ENCODE measurements around the gene TK1. TPM values are rescaled to one million over a fixed set of nuclear protein-coding genes. Genes with fewer than 3 reads are reported as not detected.
A peak's percentile ranks its signal among the peaks of the same experiment; 100 is the strongest.

Gene TK1
- total RNA-seq, 1 donor from 2014 or later: 3.6 TPM

DNA sequence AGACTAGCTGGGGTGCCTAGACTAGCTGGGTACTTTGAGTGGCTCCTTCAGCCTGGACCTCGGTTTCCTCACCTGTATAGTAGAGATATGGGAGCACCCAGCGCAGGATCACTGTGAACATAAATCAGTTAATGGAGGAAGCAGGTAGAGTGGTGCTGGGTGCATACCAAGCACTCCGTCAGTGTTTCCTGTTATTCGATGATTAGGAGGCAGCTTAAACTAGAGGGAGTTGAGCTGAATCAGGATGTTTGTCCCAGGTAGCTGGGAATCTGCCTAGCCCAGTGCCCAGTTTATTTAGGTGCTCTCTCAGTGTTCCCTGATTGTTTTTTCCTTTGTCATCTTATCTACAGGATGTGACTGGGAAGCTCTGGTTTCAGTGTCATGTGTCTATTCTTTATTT, 36.2 kb upstream of the TK1 start:
- DNase-seq (ENCODE audit: low read depth): no peak

DNA sequence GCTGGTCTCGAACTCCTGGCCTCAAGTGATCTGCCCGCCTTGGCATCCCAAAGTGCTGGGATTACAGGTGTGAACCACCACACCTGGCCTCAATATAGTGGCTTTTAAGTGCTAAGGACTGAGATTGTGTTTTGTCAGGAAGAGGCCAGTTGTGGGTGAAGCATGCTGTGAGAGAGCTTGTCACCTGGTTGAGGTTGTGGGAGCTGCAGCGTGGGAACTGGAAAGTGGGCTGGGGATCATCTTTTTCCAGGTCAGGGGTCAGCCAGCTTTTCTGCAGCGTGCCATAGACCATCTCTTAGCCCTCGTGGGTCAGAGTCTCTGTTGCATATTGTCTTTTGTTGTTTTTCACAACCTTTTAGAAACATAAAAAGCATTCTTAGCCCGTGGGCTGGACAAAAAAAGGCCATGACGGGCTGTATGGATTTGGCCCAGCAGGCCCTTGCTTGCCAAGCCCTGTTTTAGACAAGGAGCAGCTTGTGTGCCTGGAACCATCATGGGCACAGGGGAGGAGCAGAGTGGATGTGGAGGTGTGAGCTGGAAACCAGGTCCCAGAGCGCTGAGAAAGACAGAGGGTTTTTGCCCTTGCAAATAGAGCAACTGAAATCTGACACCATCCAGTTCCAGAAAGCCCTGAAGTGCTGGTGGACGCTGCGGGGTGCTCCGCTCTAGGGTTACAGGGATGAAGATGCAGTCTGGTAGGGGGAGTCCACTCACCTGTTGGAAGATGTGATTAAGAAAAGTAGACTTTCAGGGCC, 32.7 kb upstream of the TK1 start:
- no peak for DNase-seq (ENCODE audit: low read depth)

DNA sequence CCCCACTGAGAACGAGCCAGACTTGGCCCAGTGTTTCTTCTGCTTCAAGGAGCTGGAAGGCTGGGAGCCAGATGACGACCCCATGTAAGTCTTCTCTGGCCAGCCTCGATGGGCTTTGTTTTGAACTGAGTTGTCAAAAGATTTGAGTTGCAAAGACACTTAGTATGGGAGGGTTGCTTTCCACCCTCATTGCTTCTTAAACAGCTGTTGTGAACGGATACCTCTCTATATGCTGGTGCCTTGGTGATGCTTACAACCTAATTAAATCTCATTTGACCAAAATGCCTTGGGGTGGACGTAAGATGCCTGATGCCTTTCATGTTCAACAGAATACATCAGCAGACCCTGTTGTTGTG, 27.8 kb upstream of the TK1 start:
- DNase-seq (ENCODE audit: low read depth): no peak

DNA sequence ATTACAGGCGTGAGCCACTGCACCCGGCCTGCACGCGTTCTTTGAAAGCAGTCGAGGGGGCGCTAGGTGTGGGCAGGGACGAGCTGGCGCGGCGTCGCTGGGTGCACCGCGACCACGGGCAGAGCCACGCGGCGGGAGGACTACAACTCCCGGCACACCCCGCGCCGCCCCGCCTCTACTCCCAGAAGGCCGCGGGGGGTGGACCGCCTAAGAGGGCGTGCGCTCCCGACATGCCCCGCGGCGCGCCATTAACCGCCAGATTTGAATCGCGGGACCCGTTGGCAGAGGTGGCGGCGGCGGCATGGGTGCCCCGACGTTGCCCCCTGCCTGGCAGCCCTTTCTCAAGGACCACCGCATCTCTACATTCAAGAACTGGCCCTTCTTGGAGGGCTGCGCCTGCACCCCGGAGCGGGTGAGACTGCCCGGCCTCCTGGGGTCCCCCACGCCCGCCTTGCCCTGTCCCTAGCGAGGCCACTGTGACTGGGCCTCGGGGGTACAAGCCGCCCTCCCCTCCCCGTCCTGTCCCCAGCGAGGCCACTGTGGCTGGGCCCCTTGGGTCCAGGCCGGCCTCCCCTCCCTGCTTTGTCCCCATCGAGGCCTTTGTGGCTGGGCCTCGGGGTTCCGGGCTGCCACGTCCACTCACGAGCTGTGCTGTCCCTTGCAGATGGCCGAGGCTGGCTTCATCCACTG, 27.3 kb upstream of the TK1 start, which contains the start of gene BIRC5:
BIRC5 (plus strand) TSS at position 238 of the 690 bp plus-strand sequence; CDS start at position 302, 64 bp downstream.
- DNase-seq (ENCODE audit: low read depth): peak; percentile 87

DNA sequence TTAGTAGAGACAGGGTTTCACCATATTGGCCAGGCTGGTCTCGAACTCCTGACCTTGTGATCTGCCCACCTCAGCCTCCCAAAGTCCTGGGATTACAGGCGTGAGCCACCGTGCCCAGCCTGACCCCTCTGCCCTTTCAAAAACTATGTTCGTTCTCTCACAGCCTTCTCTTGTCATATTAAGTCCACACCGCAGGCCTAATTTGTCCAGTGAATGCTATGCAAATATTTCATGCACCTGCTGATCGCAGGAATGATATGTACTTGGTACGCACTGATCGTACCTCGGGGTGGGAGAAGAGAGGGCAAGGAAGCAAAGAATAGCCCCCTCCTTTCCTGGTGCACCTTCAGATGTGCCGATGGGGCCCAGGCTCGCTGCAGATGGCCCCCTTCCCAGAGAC, 24.2 kb upstream of the TK1 start:
- DNase-seq (ENCODE audit: low read depth): no peak

DNA sequence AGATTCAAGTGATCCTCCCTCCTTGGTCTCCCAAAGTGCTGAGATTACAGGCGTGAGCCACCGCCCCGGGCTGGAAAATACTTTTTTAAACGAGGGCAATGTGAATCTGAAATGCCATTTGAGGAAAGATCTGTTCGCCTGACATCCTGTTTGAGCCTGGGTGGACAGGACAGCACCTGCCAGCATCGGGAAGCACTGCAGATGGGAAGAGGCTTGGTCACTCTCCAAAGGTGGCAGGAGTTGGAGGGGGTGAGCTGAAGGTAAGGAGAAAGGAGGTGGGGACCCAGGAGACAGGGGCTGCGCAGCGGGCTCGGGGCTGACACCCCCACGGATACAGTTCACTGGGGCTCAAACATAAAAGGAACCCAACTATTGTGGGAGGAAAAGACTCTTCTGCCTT, 23.3 kb upstream of the TK1 start:
- DNase-seq (ENCODE audit: low read depth): no peak

DNA sequence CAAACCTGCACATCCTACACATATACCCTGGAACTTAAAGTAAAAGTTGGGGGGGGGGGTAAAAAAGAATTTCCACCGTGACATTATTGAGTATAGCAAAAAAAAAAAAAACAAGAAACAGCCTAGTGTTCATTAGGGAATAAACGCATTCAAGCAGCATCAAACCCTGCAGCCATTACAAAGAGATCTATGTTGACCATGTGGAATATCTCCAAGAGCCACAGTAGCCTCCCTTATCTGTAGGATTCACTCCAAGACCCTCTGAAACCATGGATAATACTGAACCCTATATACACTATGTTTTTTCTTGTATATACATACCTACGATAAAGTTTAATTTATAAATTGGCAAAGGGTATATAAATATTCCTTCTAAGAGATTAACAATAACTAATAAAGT, 21.6 kb upstream of the TK1 start:
- no peak for DNase-seq (ENCODE audit: low read depth)

DNA sequence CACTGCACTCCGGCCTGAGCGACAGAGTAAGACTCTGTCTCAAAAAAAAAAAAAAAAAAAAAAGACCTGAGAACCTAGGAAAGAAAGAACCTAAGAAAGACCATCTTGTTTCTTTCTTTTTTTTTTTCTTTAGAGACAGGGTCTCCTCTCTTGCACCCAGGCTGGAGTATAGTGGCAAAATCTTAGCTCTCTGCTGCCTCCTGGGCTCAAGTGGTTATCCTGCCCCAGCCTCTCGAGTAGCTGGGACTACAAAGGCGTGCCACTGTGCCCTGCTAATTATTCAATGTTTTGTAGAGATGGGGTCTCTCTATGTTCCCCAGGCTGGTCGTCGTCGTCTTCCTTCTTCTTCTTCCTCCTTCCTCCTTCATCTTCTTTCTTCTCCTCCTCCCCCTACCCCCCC, 19.4 kb upstream of the TK1 start:
- no peak for DNase-seq (ENCODE audit: low read depth)

DNA sequence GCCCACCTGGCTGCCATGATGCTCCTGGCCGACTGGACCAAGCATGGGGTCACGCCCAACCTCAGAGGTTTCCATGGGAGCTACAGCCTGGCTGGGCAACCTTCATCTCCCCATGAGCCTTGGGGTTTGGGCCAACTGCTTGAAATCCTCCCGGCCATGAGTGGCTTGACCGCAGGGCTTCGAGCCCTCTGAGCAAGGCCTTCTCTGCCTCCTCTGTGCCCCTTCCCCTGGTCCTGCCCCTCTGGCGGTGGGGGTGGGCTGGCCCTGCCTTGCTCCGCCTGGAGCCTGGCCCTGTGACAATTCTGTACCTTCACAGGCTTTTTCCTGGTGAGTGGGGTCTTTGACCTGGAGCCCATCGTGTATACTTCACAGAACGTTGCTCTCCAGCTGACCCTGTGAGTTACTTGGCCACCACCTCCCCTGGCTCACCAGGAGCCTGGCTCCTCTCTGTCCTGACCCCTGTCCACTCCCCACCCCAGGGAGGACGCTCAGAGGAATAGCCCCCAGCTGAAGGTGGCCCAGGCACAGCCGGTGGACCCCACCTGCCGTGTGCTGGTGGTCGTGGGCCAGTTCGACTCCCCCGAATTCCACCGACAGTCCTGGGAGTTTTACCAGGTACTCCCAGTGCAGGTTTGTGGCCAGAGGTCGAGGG, 18.4 kb upstream of the TK1 start:
- DNase-seq (ENCODE audit: low read depth): no peak

DNA sequence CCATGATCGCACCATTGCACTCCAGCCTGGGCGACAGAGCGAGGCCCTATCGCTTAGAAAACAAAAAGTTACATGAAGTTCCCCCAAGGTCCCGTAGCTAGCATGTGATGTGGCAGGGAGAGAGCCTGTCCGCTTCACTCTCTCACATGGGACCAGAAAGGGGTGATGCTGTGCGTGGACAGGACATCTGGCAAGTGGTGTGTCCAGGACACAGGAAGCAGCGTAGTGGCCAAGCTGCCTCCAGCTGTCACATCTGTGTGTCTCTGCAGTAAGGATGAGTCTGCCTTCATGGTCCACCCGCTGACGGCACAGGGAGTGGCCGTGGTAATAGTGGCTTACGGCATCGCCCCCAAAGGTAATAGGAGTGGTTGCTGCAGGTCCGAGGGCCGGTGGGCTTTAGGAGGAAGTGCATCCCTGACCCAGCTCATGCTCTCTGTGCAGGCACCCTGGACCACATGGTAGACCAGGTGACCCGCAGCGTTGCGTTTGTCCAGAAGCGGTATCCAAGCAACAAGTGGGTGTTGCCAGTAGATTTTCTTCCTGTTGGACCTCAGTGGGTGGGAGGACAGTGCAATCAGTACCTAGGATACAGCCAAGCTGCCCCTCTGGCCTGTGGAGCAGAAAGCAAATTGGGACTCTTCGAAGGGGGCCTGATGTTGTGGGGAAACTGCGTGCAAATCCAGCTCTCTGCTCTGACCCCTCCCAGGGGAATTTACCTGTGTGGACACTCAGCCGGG, 17.7 kb upstream of the TK1 start:
- DNase-seq (ENCODE audit: low read depth): no peak

DNA sequence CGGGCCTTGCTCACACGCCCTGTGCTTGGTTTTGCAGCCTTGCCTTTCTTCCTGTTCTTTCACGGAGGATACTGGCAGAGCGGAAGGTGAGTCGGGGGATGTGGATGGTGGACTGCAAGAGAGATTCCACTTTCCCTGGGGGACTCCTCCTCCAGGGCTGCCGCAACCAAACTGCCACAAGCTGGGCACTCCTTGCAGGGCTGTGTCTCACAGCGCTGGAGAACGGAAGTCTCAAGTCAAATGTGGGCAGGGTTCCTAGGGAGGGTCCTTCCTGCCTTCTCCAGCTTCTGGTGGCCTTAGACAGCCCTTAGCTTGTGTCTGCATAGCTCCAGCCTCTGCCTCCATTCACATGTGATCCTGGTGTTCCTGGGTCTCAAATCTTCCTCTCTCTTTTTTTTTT, 15.8 kb upstream of the TK1 start:
- DNase-seq (ENCODE audit: low read depth): no peak

DNA sequence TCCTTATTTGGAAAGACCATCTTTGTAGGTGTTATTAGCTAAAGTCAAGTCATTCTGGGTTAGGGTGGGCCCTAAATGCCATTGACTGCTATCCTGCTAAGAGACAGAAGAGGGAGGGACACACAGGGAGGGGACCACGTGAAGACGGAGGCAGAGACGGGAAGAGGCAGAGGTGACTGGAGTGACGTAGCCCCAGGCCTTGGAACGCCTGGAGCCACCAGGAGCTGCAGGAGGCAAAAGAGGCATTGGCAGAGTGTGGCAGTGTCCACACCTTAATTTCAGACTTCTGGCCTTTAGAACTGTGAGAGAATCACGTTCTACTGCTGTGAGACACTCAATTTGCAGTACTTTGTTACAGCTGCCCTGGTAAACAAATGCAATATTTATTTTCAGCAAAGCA, 13.6 kb upstream of the TK1 start:
- no peak for DNase-seq (ENCODE audit: low read depth)

DNA sequence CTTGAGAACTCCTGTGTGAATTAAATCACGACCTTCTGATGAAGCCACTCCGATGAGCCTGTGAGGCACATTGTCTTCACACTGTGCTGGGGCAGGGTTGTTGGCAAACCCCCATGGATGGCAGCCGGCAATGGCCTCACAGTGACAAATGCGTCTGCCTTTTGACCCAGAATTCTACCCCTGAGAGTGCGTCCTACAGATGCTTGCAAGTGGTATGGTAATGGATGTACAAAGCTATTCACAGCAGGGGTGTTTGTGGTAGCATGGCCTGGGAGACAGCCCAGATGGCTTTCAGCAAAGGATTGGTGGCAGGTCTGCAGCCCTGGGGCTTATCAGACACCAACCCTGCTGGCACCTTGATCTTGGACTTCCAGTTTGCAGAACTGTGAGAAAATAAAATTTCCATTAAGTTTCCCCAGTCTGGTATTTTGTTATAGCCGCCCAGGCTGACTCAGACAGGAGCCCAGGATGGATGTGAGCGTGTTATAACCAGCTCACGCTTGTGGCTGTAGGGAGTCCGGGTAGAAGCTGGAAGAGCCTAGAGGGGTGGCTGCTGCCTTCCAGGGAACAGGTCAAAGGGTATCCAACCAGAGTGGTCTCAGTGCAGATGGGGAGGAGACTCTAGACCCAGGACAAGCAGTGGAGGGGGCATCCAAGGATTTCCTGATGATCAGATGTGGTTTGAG, 10.4 kb upstream of the TK1 start:
- no peak for DNase-seq (ENCODE audit: low read depth)

DNA sequence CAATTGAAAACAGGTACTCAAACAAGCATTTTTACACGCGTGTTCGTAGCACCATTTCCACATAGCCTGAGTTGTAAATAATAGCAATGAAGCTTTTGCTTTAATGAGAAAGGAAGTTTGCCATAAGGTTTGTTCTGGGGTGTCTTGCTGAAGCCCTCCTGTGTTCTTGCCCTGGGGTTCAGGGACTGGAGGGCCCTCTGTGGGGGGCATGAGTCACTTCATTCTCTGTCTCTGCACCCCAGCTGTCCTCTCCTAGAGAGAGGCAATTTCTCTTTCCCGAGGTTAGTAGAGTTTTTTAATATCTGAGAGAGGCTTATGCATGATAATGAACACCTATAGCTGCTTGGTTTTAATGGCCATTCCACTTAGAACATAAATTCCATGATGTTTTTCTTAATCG, 9.9 kb upstream of the TK1 start:
- no peak for DNase-seq (ENCODE audit: low read depth)

DNA sequence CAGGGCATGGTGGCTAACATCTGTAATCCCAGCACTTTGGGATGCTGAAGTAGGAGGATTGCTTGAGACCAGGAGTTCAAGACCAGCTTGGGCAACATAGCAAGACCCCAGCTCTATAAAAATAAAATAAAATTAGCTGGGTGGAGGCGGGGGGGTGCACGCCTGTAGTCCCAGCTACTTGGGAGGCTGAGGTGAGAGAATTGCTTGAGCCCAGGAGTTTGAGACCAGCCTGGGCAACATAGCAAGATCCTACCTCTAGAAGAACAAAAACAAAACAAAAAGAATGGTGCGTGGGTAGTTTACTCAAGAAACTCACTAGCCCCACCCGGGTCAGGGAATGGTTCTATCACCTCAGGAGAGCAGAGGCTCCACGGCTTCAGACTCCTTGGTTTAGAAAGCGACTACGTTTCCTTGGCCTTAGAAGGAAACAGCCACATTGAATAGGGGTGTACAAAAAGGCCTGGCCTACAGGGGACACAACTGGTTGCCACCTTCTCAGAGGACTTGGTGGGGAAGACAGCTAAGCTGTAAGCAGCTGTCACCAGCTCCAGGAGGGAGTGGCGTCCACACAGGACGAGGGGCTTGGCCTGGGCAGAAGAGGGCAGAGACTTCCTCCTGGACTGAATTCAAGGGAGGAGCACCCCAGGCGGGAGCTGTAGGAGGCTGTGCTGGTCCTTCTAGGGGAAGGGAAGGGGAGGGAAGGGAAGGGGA, 716 bp downstream of the TK1 start:
- peak; percentile 80 for DNase-seq (ENCODE audit: low read depth)

DNA sequence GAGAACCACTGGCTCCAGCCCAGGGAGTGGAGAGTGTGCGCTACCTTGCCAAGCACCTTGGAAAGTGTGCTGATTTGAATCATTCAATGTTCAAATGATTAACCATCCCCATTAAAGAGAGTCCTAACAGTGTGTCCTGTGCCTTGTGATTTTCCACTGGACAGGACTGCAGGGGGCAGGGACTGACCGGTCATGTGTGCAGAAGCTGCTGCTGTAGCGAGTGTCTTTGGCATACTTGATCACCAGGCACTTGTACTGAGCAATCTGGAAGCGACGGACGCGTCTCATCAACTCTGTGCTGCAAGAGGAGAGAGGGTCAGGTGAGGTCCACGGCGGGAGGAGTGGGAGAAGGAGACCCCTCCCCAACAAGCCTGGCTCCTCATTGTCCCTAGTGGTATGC, 2.0 kb downstream of the TK1 start:
- DNase-seq (ENCODE audit: low read depth): no peak

DNA sequence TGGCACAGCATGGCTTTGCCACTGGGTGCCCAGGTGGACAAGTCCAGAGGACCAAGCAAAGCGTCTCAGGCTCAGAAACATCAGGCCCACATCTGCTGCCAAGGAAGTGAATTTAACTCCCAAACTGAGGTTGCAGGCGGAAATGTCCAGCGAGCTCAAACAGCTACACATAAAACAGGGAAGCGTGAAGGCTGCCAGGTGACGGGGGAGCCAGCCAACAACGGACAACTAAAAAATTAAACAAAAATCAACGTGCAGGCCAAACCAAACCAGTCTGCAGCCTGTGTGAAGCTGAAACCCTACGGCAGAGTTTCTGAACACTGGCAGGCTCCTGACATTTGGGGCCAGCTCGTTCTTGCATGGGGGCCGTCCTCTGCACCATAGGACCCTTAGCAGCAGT, 2.5 kb downstream of the TK1 start:
- no peak for DNase-seq (ENCODE audit: low read depth)

DNA sequence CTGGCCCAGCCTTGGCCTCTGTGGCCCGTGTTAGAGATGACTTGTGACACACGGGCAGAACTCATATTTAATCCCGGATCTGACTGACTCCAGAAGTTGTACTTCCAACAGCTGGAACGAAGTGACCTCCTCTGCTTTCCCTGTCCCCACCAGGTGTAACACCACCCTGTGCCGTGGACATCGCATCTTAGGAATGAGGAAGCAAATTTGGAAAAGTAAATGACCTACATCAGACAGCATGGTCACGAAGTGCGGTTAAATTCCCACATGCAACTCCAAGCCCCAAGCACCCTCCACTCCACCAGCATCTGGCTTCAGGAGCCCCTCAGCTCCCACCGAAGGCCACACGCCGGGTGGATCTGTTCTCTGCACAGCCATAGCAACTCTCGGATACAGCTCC, 2.9 kb downstream of the TK1 start:
- DNase-seq (ENCODE audit: low read depth): no peak

DNA sequence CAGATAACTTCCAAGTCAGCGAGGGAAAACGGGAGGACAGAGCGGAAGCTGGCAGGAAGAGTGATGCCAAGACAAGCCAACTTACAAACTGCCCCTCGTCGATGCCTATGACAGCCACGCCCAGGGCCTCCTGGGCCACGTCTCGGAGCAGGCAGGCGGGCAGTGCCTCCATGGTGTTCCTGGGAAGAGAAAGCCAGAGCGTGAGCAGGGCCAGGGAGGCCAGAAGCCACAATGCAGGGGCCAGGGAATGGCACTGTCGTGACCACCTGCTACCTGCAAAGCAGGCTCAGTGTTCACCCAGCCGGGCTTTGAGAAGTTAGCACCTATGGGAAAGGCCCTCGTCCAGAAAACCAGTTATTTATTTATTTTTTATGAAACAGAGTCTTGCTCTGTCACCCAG, 4.3 kb downstream of the TK1 start:
- no peak for DNase-seq (ENCODE audit: low read depth)

DNA sequence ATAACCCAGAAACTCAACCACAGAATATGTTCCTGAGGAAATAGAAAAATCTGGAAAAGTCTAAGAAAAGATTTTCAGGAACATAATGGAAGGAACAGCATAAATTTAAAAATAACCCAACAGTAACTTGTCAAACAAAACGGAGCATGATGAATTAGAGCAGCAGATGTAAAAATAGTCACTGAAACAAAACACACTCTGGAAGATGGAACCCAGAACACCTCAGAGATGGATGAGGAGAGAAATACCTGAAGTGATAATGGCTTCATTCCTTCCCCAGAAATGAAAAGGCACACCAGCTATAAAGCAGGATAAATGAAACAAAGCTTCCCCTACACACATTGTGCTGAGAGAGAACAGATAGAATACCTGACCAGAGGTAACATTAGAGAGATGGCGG, 6.3 kb downstream of the TK1 start:
- no peak for DNase-seq (ENCODE audit: low read depth)

DNA sequence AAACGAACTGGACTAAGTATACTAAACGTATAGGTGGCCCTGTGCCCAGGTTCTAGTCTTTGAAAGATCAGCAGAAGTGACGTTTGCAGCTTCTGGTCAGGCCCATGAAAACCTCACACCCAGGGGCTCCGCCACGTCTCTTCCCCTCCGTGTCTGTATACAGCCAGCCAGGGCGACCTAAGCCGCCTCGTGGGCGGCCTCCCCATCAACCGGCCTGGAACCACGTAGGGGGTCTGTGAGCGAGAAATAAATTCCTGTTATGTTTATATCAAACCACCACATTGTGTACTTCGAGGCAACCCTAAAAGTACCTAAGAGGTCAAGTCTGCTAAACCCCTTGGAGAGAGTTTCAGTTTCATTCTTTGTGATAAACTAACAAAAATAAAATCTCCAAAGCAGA, 6.8 kb downstream of the TK1 start:
- no peak for DNase-seq (ENCODE audit: low read depth)

All from myocyte (in vitro differentiated cells).